ENCODE measurements around the gene PIP5KL1. TPM values are rescaled to one million over a fixed set of nuclear protein-coding genes. Genes with fewer than 3 reads are reported as not detected.
A peak's percentile ranks its signal among the peaks of the same experiment; 100 is the strongest.

Gene PIP5KL1, protein sequence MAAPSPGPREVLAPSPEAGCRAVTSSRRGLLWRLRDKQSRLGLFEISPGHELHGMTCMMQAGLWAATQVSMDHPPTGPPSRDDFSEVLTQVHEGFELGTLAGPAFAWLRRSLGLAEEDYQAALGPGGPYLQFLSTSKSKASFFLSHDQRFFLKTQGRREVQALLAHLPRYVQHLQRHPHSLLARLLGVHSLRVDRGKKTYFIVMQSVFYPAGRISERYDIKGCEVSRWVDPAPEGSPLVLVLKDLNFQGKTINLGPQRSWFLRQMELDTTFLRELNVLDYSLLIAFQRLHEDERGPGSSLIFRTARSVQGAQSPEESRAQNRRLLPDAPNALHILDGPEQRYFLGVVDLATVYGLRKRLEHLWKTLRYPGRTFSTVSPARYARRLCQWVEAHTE
- total RNA-seq (1 to 10 TPM; 4.9 to 9.0 TPM), polyA plus RNA-seq (1 to 10 TPM; 2.0 to 4.9 TPM)
- long read RNA-seq, donor 1, partial matches to known transcripts = 0 of 1 reads
- long read RNA-seq, donor 1, other reads (novel, unspliced or antisense) = 0 of 1 reads
- long read RNA-seq, donor 2 = 0 reads
- long read RNA-seq, donor 3 = 0 reads
- long read RNA-seq, donor 4 = 0 reads
- long read RNA-seq, donor 5 = 0 reads

DNA sequence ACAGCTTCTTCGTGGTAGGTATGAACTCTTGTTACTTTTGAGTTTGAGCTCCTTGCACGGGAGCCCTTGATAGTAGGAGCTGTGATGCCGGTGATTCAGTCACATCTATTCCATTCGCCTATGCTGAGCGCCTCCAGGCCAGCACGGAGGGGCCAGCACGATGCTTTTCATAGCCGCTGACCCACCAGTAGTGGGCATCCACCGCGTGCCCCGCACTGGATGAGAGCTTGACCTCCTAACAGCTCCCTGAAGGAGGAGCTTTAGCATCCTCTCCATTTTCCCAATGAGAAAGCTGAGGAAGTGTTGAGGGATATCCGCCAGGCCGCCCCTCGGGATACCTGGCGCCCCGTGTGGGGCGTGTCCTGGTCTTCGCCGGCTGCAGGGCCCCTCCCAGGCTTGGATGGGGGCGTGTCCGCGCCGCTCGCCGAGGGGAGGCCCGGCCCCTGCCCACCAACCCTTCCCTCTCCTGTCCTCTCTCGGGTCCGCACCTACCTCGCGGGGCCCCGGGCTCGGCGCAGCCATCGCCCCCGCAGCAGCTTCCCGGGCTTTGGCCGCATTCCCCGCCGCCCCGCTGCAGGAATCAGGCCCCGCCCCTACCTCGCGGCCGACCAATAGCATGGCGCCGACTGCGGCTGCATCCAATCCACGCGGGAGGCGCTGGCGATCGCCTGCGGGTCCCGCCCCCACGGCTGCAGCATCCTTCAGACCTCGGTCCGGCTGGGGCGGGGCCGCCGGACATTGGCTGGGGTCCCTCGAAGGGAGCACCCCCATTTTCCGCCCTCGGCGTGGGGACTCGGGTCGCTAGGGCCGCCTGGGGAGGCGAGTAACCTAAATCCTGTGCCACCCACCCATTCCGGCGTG, at the start of gene PIP5KL1:
TSS of gene PIP5KL1 (minus strand) at position 547 of the 861 bp plus-strand sequence. CDS start at position 522, 25 bp downstream.
- peak within 1 kb of the TSS; percentile 3 for H3K4me3 ChIP-seq
- ATAC-seq (ENCODE audit: insufficient read depth, low FRiP score) = peak; percentile 85
- WGBS, 2 donors = 2 to 3% methylated on average over 69 to 70 of the region's 70 CpGs
- H3K4me1 ChIP-seq (ENCODE audit: control insufficient read depth in 5 of 5, insufficient read depth in 5 of 5, low read length in 5 of 5) = peaks cover 0 to 22% (median 10%) of the 10 kb centered on the region in 5 donors
- H3K27ac ChIP-seq (ENCODE audit: low read depth in 1 of 2, low read length in 1 of 2) = peak within 1 kb of the TSS in 1 of 2 donors; percentile 83
- H3K9ac ChIP-seq (ENCODE audit: insufficient read depth in 1 of 2, low read length in 2 of 2) = peak within 1 kb of the TSS in 1 of 2 donors; percentile 26
- peak; percentile 80 to 90 (median 86) for DNase-seq
- H3K9me3 ChIP-seq (ENCODE audit: control insufficient read depth in 4 of 4, insufficient read depth in 3 of 4, low read length in 3 of 4) = no peaks in the 10 kb centered on the region
- no peak for TF ChIP-seq CTCF (IDR thresholded peaks at IDR 0.05; ENCODE audit: control extremely low read depth, extremely low read depth)
- peaks cover 0 to 31% (median 12%) of the 10 kb centered on the region in 3 donors for H3K27me3 ChIP-seq (ENCODE audit: control insufficient read depth in 3 of 3, insufficient read depth in 3 of 3, low read length in 2 of 3)
- H3K36me3 ChIP-seq (ENCODE audit: control insufficient read depth in 4 of 4, insufficient read depth in 4 of 4, low read length in 4 of 4) = peaks cover 0 to 7% (median under 1%) of the 10 kb centered on the region in 4 donors

- Histone ChIP-seq H3K36me3 (ENCODE audit: control insufficient read depth in 4 of 4, insufficient read depth in 4 of 4, low read length in 4 of 4) (peaks cover 0 to 3% (median 0%) of the 10 kb centered on the region in 4 donors), H3K9me3 (ENCODE audit: control insufficient read depth in 4 of 4, insufficient read depth in 3 of 4, low read length in 3 of 4) (no peaks in the 10 kb centered on the region), H3K27ac (ENCODE audit: low read depth in 1 of 2, low read length in 1 of 2) (peak overlapping the region; percentile 86 to 92), H3K9ac (ENCODE audit: insufficient read depth in 1 of 2, low read length in 2 of 2) (peak overlapping the region; percentile 39 to 56), H3K4me3 (peak overlapping the region; percentile 85), H3K27me3 (ENCODE audit: control insufficient read depth in 3 of 3, insufficient read depth in 3 of 3, low read length in 2 of 3) (no peaks in the 10 kb centered on the region), H3K4me1 (ENCODE audit: control insufficient read depth in 5 of 5, insufficient read depth in 5 of 5, low read length in 5 of 5) (peaks cover 3 to 51% (median 14%) of the 10 kb centered on the region in 5 donors)
- ATAC-seq (ENCODE audit: insufficient read depth, low FRiP score) = peak; percentile 15
- DNase-seq = peak in 2 of 3 donors; percentile 35 to 50
- 0% methylated on average over 39 to 61 of the region's 61 CpGs for WGBS, 2 donors
- TF ChIP-seq CTCF (IDR thresholded peaks at IDR 0.05; ENCODE audit: control extremely low read depth, extremely low read depth) = no peak
Measured at GRCh38 chr9:127980060-127980705, 49.6 kb upstream of the PIP5KL1 start.

DNA sequence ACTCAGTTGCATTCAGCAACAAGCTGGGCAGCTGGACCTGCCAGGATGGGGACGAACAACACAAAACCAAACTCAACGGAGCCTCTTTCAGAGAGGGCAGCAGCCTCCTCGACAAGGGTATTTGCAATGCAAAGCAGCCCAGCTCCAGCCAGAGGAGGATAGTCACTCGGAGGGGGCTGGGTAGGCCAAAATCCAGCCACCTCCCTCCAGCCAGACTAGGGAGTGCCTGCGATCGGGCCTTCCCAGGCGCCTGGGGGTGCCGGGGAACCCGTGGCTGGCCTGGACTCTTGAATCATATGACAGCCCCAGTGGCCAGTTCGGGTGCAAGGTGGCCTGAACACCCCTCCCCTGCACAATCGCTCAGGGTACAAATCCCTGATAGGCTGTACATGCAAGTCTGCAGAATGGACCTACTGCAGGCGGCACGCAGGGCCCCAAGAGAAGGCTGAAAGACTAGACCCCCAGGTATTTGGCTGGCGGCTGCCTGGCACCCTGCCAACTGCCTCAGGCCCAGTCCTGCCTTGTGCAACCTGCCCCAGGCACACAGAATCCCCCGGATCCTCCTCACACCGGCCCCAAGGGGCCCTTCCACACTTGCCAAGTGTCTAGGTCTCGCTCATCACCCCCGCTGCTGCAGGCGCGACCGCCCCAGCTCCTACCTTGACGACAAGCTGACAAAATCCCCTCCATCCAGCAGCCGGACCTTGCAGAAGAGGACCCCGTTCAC, 48.9 kb upstream of the PIP5KL1 start:
- 15 to 18% methylated on average over 24 of the region's 24 CpGs for WGBS, 2 donors
- Histone ChIP-seq H3K27ac (ENCODE audit: low read depth in 1 of 2, low read length in 1 of 2) (peak overlapping the region; percentile 86 to 92), H3K4me1 (ENCODE audit: control insufficient read depth in 5 of 5, insufficient read depth in 5 of 5, low read length in 5 of 5) (peaks cover 4 to 56% (median 16%) of the 10 kb centered on the region in 5 donors), H3K4me3 (peak overlapping the region; percentile 85), H3K9me3 (ENCODE audit: control insufficient read depth in 4 of 4, insufficient read depth in 3 of 4, low read length in 3 of 4) (no peaks in the 10 kb centered on the region), H3K27me3 (ENCODE audit: control insufficient read depth in 3 of 3, insufficient read depth in 3 of 3, low read length in 2 of 3) (no peaks in the 10 kb centered on the region), H3K9ac (ENCODE audit: insufficient read depth in 1 of 2, low read length in 2 of 2) (peak overlapping the region; percentile 39 to 56), H3K36me3 (ENCODE audit: control insufficient read depth in 4 of 4, insufficient read depth in 4 of 4, low read length in 4 of 4) (peaks cover 0 to 3% (median 0%) of the 10 kb centered on the region in 4 donors)
- no peak for ATAC-seq (ENCODE audit: insufficient read depth, low FRiP score)
- peak; percentile 59 to 65 (median 63) for DNase-seq
- no peak for TF ChIP-seq CTCF (IDR thresholded peaks at IDR 0.05; ENCODE audit: control extremely low read depth, extremely low read depth)
